ENCODE results near the gene KIDINS220.

KIDINS220 gene

DNA sequence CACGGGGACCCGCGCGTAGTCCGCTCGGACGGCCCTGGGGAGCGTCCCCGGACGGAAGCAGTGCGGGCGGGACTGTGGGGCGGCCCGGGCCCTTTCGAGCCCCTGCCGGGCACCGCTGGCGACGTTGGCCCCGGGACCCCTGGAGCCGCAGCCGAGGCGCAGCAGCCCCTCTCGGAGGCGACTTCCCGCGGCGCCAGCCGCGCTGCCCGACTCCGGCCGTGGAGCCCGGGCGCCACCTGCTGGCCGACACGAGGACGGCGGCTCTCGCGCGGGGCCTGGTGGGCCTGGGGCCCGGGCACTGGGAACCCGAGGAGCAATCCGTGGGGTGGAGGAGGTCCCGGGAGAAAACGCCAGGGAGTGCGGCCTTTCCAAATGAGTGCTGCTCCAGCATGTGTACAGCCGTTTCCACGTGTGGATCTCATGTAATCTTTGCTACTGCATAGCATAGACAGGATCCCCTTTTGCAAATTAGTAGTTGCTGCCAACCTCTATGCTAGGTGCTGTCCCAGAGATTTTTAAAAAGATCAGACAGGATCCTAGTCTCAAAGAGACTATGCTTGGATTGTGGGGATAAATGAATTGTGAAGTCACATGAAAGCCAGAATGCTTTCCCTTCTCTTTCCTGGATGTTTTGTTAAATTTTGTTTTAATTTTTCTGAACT, 151.6 kb downstream of the KIDINS220 start:
- peak; percentile 50 for DNase-seq

DNA sequence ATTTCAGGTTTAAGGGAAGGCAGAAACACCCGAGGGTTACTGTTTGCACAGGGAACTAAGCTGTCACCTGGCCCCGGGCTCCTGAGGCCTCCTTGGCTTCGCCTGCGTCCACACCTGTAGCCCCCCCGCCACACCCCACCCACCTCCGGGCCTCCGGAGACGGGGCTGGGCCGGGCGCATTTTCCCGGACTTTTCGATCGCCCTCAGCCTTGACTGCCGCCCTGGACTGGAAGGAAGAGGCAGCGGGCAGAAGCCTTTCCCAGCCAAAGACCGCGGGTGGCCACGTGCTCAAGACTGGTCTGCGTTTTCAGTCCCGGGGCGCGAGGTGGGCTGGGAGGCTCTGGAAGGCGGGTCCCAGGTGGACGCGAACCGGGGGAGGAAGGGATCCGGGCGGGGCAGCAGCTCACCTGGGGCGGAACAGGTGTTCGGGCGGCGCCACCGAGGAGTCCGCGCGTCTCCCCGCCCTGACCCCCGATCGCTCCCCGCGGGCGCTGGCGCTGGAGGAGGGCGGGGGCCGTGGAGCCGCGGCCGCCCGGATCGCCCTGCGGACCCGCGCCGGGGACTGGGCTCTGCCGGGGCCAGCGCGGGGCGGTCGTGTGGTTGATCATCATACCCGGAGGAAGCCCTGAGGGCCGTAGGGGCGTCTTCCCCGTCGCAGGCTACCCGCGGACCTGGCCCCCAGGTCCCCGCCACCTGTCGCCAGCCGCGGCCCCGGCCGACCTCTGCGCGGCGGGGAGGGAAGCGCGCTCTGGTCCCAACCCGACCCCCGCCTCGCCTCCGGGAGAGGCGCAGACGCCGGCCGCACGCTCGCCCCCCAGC, 152.3 kb downstream of the KIDINS220 start:
- DNase-seq = no peak

DNA sequence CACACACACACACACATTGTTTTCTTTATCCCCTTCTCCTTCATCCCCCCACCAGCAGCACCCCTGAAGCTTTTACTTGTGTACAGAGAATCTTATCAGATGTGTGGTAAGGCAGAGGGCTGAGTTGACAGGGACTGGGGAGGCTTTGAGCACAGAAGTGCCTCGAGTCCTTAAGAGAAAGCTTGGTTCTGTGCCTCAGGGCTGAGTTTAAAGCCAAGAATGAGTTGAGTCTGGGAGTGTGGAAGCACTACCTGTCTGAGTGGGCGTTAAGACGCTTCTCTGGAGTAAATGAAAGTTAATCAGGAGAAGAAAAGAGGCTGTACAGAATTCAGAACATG, 152.9 kb downstream of the KIDINS220 start:
- no peak for DNase-seq

DNA sequence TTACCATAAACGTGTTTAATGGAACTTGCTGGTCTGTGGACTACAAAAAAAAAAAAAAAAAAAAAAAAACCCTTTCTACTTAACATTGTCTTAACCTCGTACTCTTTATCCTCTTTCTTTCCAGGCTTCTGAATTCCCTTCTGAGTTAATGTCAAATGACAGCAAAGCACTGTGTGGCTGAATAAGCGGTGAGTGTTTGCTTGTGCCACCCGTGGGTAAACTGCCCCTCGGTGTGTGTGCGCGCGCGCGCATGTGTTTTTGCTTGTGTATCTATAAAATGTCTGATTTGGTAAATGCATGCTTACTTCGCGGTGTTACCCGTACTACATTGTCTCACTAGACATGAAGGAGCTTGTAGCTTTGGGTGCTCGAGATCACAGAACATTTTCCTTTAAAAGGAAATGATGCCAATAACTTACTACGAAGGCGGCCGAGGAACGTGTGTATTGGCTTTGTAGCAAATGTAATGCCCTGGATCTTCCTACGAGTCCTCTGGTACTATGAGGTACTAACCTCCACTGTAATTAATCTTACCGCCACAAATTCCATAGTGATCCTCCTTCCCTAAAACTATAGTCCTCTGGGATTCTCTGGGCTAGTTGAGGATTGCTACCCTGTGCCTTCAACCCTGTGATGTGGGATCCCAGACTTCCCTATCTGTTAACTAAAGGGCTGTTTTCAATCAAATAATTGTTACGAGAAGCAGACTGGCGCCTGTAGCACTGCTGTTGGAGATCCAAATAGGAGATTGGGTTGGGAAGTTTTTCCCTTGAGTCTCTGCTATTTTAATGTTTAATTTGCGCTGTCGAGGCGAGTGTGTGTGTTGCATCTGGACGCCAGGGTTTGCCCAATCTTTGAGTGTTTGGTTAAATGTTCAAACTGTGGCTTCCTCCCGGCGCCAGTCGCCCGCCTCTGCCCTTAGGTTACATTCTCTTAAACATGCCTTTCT, 154.4 kb downstream of the KIDINS220 start:
- no peak for DNase-seq

DNA sequence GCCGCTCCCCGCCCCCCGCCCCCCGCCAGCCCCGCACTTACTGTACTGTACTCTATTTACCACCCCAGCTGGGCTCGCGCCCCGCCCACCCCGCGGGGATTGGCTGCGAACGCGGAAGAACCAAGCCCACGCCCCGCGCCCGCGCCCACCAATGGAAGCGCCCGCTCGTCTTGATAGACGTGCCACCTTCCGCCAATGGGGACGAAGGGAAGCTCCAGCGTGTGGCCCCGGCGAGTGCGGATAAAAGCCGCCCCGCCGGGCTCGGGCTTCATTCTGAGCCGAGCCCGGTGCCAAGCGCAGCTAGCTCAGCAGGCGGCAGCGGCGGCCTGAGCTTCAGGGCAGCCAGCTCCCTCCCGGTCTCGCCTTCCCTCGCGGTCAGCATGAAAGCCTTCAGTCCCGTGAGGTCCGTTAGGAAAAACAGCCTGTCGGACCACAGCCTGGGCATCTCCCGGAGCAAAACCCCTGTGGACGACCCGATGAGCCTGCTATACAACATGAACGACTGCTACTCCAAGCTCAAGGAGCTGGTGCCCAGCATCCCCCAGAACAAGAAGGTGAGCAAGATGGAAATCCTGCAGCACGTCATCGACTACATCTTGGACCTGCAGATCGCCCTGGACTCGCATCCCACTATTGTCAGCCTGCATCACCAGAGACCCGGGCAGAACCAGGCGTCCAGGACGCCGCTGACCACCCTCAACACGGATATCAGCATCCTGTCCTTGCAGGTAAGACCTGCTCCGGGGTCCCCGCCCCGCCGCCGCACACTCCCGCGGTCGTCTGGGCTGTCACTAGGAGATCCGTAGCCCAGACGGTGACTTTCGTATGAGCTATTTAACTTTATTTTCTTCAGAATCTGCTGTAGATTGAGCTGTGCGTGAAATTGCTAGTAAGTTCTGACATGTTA, 155.4 kb downstream of the KIDINS220 start, which contains the start of gene ID2:
TSS of gene ID2 (plus strand) at position 271 of the 907 bp plus-strand sequence. CDS start at position 381, 110 bp downstream.
- DNase-seq = peak; percentile 97

DNA sequence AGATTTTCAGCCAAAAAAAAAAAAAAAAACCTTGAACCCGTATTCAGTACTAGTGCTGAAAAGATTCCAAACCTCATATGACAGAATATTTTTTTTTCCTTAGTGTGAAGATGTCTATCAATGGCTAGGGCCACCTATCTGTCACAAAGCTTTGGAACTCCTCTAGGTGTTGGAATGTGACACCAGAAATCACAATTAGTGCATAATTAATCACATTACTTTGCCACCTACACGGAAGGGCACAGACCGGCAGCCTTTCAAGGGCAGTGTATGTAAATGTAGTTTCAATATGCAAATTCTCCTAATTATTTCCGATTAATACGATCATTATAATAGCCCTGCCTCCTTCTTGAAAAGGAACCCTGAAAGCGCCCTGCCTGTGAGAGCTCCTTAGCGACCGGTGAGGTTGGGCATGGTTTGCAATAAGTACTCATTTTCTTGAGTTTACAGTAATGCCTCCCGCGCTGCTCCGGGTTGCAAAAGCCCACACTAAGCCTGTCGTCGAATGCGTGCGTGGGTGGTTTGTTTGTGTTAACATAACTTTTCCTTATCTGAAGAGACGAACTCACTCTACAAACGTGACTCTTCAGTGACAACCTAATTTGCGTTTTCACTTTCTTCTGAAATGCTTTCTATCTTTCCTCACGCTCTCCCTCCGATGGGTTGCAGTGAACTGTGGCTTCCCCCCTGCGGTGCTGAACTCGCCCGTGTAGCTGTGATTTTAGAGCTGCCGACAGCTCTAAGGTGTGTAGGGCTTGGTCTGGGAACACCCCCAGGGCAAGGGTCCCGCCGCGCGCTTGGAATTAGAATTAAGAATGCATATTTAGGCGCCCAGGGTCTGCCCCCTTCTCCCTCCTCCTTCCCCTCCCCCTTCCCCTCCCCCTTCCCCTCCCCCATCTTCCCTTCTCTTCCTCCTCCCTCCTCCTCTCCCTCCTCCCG, 156.3 kb downstream of the KIDINS220 start:
- DNase-seq = no peak

DNA sequence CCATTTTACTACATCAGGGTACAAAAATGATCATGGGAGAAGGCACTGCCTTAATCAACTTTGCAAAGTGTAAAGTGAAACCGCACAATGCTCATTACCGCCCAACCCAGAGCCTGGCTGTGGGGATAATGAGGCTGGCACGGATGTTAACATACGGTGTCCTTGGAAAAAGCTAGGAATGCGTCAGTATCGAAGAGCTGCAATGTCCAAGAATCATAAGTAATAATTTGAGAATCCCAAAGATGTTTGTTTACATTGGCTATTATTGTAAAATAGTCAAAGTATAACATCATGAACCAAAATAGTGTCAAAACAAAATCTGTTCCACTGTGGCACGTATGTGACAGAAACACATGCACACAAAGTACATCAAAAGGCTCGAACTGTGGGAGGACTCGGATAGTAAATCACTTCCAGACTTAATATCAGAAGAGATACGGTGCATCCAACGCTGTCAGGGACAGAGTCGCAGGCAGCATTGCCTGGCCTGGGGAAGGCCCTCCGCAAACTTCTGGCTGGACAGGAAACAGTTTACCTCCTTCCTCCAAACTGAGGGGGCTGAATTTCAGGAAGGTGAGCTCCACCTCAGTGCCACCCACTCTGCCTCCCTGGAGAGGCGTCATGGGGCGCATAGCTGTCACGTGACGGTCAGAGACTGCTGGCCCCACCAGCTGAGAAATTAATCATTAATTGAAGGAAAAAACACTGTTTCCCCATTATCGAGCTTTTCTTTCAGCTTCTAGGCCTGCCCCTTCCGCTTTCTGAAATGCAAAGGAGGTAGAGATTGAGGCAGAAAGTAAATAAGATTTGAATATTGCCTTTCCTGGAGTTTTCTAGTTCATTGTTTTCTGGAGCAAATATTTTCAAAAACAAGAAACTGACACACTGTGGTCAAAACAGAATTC, 157.3 kb downstream of the KIDINS220 start:
- no peak for DNase-seq

DNA sequence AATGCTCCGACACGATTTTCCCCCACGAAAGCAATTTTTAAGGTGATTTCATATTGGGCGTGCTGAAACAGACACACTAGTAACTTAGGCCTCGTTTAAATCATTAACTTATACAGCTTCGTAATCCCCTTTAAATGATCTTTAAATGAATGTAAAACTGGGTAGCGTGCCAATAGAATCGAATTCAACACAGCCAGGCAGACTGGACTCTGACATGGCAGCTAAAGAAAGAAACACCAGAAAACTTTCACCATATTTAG, 157.9 kb downstream of the KIDINS220 start:
- no peak for DNase-seq
